Cardiac fibroblast (primary cell): ENCODE results near the gene KIAA1328.
A peak's percentile ranks its signal among the peaks of the same experiment; 100 is the strongest.

Experiments
- DNase-seq, 2 donors: peaks; one replicate each; pipeline versions ENCODE4 v3.0.0 to v3.0.0-alpha.2; 2010; ENCODE audit warnings: low read depth in 2 of 2
- H3K4me3 ChIP-seq, 2 donors: replicated peaks in 1 of 2; 1 replicate in 1 of 2; 2 replicates in 1 of 2; pipeline ENCODE4 v1.5.1; 2011; ENCODE audit warnings: low read depth in 2 of 2, low read length in 2 of 2, mild to moderate bottlenecking in 2 of 2, moderate library complexity in 1 of 2
- CTCF ChIP-seq: IDR thresholded peaks from one replicate; pipeline ENCODE4 v1.5.1; 2011; ENCODE audit warnings: low read depth, mild to moderate bottlenecking, low read length, inconsistent platforms

Gene KIAA1328

GRCh38 chr18:36830158-36830495 is 1.2 kb downstream of the KIAA1328 start:
- no peak for TF ChIP-seq CTCF
- DNase-seq, result no peak
- H3K4me3 ChIP-seq, result peak overlapping the region; percentile 95 to 100

GRCh38 chr18:36831139-36831538 is 2.2 kb downstream of the KIAA1328 start:
- TF ChIP-seq CTCF, result no peak
- H3K4me3 ChIP-seq, result no peak overlapping the region
- peak in 1 of 2 donors; percentile 82 for DNase-seq

- TF ChIP-seq CTCF, result no peak
- no peak for DNase-seq
- H3K4me3 ChIP-seq, result no peak overlapping the region
Observed at GRCh38 chr18:36833120-36833519, 4.2 kb downstream of the KIAA1328 start.

GRCh38 chr18:36835927-36836326 is 7.0 kb downstream of the KIAA1328 start:
- no peak for DNase-seq
- no peak overlapping the region for H3K4me3 ChIP-seq
- no peak for TF ChIP-seq CTCF

- no peak overlapping the region for H3K4me3 ChIP-seq
- TF ChIP-seq CTCF, result no peak
- DNase-seq, result no peak
Observed at GRCh38 chr18:36839835-36840234, 10.9 kb downstream of the KIAA1328 start.

GRCh38 chr18:36843199-36843598 is 14.3 kb downstream of the KIAA1328 start:
- DNase-seq, result no peak
- H3K4me3 ChIP-seq, result no peak overlapping the region
- no peak for TF ChIP-seq CTCF

- TF ChIP-seq CTCF, result no peak
- peak in 1 of 2 donors; percentile 16 for DNase-seq
- no peak overlapping the region for H3K4me3 ChIP-seq
Observed at GRCh38 chr18:36843784-36844183, 14.9 kb downstream of the KIAA1328 start.
